Measurements from ENCODE around the gene SHLD1.

- TF ChIP-seq YY1 (IDR thresholded peaks at IDR 0.05; ENCODE audit: insufficient read depth, insufficient read length) (no peak), SUZ12 (IDR thresholded peaks at IDR 0.05; ENCODE audit: extremely low read depth, insufficient read depth, insufficient read length) (no peak), ZNF274 (IDR thresholded peaks at IDR 0.05; ENCODE audit: low read depth, low read length) (no peak)
Observed at GRCh38 chr20:5797843-5798462, 47.8 kb downstream of the SHLD1 start.
